NOMO-1 (cell line): Measurements from ENCODE around the gene CD27.

ENCODE experiments used
- DNase-seq, 2 experiments: peaks; one replicate each; lab custom pipeline; 2025; ENCODE audit not compliant: unreplicated experiment in 2 of 2; lab: John Stamatoyannopoulos, UW

CD27 gene

DNA sequence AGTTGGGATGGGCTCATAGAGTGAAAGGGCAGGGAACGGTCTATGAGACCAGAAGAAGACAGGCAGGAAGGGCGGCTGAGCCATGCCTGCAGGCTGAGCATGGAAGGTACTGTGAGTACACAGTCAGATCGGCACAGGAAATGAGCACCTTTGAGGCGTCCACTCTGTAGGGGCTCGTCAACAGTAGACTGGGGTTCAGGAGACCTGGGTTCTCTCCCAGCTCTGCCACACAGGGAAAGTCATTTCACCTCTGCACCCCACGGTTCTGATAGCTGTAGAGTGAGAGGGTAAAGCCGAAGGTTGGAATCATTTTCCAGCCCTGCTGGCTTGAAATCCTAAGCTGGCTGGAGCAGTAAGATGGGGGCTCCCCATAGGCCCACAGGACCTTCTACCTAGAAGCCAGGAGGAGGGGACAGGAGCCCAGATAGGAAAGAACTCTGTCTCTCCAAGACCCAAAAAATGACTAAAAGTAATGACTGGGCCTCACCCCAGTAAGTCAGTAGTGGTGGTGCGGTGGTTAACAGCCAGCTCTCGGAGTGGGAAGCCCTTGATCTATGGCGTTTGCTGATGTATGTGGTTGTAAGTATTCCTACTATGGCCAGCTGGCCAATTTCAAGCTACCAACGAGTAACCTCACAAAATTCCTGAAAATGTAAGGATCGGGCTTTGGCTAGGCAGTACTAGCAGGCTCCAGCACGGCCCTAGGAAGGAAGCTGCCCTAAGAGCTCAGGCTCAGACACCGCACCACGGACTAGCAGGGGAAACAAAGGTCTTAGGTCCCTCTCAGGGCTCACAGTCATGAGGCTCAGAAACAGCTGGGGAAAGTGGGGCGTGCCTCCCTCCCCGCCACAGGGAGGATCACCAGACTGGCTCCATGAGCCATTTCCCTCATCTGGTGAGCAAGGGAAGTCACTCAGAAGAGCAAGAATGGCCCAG lies 10.3 kb upstream of the CD27 start:
- DNase-seq = no peak

DNA sequence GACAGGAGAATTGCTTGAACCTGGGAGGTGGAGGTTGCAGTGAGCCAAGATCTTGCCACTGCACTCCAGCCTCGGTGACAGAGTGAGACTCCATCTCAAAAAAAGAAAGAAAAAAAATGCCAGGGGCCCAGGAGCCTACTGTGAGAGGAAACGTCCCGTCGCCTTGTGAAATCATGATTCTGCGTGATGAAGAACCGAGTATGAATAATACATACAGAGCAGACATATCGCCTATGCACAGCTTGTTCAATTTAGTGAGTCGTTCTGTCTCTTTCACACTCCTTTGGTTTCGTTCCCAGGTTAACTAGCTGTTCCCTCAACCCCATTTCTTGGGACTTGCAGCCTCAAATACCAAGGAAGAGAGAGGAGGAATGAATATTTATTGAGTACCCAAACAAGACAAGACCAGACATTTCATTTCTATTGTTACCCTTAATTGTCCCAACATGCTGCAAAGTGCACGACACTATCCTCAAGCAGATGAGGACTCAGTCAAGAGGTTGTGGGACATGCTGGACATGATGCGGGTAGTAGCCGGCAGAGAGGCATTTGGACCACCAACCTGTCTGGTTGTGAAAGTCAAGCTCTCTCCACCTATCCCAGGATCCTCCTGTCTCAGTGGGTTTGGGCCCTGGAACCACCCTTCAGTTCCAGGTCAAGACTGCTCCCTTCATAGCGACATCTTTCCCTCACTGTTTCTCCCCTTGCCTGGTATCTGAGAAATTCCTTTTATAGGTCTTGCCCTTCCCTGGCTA lies 8.6 kb upstream of the CD27 start:
- no peak for DNase-seq

DNA sequence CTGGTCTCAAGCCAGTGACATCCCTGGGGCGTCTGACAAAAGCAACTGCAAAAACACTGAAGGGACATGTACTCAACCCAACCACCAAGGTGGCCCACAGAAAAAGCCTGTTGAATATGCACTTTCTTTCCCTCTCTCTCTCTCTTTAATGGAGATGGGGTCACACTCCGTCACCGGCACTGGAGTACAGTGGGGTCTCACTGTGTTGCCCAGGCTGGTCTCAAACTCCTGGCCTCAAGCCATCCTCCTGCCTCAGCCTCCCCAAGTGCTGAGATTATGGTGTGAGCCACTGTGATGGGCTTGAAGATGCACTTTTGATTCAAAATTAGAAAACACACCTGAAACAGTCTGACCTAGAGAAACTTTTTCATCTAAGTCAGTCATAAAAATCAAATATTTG lies 7.2 kb upstream of the CD27 start:
- no peak for DNase-seq

DNA sequence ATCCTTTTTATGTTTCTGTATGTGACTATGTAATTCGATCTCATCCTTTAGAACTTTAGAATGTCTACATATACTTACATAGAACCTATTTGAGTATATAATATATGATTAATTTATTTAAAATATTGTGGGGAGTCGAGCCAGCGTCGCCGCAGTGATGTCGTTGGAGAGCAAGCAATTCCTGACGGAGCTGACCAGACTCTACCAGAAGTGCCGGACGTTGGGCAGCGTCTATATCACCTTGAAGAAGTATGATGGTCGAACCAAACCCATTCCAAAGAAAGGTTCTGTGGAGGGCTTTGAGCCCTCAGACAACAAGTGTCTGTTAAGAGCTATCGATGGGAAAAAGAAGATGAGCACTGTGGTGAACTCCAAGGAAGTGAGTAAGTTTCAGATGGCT lies 6.4 kb upstream of the CD27 start:
- DNase-seq = no peak

DNA sequence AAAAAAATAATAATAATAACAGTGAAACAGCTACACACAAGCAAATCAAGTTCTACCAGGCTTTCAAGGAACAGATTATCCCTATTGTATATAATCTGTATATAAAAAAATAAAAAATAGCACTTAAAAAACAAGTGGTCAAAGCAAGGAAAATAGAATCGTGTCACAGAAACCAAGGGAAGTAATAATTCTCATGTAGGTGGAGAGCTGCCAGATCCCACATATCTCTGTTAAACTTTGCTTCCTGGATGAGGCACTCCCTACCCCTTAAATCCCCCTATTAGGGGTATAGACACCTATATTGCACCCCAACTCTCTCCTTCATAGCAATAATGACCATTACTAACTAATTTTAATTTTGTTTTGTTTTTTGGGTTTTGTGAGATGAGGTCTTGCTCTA lies 4.4 kb upstream of the CD27 start:
- no peak for DNase-seq

DNA sequence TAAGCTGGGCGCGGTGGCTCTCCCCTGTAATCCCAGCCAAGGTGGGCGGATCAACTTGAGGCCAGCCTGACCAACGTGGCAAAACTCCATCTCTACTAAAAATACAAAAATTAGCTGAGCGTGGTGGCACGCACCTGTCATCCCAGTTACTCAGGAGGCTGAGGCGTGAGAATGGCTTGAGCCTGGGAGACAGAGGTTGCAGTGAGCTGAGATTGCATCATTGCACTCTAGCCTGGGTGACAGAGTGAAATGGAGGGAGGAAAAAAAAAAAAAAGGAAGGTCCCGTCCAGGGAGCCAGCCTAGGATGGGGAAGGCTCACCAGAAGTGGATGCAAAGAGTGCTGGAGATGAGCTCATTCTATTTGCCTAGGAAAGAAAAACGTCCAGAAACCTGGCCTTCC lies 1.9 kb upstream of the CD27 start:
- DNase-seq = no peak

DNA sequence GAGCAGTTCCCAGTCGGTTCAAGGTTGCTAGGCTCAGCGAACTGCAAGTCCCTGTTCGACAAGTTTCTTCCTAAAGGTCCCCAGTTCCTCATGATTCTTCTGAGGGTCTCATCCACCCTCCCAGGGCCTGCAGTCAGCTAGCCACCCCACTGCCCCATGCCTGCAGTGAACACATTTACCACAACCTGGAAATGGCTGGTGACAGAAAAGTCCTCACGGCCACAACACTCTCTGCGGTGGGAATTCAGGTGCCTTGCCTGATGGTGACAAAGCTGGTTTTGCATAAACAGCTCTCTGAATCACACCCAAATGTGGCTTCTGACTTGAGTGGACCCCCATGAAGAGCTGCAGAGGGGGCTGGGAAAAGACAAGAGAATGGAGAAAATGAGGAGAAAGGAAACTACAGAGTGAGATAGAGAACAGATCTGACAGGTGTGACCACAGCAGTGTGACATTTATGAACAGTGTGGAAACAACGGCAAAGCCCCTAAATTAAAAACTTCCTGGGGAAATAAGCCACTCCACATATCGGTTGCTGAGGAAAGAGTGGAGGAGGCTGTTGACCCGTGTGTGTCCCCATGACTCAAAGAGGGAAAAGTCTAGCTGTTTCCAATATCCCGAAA lies 1.3 kb upstream of the CD27 start:
- no peak for DNase-seq

DNA sequence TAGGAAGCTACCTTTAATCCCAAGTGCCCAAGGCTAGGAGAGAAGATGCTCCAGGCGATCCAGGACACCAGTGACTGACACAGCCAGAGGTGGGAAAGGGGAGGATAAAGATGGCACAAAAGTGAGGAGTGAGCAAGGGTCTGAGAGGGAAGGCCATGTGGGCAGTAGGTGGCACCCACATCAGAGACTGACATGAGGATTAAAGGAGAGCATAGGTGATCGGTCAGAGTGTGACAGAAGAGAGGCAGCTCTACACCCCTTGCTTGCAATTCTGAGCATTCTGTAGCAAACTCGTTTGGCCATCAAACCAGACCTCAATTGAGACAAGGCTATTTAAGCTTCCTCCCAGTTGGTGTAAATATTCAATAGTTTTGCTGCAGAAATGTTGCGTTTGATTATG lies 724 bp upstream of the CD27 start:
- DNase-seq = no peak

DNA sequence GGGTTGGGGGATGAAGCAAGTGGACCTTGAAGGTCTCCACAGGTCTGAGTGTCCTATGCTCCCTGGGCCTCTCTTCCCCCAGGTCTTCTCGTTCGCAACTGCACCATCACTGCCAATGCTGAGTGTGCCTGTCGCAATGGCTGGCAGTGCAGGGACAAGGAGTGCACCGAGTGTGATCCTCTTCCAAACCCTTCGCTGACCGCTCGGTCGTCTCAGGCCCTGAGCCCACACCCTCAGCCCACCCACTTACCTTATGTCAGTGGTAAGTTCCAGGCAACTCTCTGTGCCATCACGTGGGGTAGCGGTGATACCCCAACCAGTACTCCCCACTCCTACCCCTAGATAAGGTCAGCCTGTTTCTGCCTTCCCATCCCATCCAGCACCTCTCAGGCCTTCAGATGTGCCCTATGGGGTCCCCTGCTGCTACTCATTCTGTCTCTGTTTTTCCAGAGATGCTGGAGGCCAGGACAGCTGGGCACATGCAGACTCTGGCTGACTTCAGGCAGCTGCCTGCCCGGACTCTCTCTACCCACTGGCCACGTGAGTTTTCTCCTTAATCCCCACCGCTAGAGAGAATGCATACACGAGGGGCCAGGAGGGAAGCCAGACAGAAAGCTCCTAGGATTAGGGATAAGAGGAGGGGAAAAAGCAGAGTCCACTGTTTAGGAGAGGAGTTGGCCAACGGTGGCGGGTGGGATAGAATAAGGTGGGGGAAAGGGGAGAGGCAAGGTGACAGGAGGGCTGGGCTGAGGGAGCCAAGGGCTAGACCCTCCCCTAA lies 5.5 kb downstream of the CD27 start:
- no peak for DNase-seq

DNA sequence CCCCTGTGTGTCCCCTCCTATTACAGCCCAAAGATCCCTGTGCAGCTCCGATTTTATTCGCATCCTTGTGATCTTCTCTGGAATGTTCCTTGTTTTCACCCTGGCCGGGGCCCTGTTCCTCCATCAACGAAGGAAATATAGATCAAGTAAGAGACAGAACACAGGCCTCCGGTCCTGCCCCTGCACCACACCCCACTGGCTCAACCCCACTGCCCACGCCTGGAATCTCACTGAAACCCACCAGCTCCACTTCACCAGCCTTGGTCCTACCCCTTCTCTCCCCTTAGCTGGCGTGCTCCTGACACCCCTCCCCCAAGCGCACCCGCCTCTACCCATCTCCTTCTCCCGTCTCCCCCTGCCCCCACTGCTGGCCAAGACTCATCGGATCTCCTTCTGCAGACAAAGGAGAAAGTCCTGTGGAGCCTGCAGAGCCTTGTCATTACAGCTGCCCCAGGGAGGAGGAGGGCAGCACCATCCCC lies 6.2 kb downstream of the CD27 start:
- no peak for DNase-seq

DNA sequence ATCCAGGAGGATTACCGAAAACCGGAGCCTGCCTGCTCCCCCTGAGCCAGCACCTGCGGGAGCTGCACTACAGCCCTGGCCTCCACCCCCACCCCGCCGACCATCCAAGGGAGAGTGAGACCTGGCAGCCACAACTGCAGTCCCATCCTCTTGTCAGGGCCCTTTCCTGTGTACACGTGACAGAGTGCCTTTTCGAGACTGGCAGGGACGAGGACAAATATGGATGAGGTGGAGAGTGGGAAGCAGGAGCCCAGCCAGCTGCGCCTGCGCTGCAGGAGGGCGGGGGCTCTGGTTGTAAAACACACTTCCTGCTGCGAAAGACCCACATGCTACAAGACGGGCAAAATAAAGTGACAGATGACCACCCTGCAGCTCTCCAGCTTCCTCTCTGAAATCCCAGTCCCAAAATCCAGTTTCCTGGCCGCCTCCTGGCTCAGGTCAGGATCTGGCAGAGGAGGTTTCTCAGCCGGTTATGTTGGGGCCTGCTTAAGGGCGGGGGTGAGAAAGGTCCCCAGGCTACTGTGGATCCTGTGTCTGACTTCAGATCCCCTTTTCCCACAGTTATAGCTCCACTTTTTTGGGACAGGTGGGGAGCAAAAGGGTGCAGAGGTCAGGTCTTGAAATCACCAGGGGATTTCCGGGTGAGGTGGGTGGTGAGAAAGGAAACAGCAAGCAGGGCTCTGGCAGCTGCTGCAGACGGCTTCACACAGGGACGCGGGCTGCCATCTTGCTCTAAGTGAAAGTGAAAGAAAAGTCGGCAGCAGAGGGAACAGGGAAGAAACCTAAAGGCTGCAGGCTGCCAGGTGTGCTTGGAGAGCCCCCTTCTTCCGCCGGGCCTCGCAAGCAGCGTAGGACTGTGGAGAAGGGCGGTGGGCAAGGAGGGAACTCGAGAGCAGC lies 6.8 kb downstream of the CD27 start, which contains the start of gene TAPBPL:
Gene TAPBPL, plus strand, starts transcription at position 695 of the 897 bp plus-strand sequence. CDS start 207 bp downstream, outside the sequence.
- peak; percentile 53 to 72 for DNase-seq

DNA sequence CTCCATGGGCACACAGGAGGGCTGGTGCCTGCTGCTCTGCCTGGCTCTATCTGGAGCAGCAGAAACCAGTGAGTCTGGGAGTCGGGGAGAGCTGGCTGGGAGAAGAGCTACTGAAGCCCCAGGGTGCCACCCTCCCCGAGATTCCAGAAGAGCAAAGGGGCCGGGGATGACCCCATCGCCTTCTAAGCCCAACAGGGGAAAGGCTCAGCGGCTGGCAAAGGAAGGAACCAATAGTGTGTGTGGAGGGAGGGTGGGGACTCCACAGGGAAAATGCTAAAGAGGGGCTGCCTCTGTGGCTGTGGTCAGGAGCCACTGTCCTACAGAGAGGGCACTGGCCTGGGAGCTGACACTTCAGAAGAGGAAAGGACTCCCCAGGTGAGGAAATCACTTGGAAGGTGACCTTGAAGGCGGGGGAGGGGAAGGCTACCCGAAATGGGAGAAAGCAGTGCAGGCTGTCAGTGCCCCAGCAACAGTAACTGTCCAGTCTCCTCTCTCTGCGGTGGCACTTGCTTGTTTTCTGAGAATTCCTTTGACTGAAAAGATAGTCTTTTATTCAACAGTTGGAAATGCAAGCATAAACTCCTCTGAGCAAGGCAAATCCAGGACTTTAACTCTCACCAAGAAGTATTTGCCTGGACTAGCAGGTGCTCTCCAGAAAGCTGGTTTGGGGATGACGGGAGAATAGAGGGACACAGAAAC lies 7.6 kb downstream of the CD27 start:
- no peak for DNase-seq

DNA sequence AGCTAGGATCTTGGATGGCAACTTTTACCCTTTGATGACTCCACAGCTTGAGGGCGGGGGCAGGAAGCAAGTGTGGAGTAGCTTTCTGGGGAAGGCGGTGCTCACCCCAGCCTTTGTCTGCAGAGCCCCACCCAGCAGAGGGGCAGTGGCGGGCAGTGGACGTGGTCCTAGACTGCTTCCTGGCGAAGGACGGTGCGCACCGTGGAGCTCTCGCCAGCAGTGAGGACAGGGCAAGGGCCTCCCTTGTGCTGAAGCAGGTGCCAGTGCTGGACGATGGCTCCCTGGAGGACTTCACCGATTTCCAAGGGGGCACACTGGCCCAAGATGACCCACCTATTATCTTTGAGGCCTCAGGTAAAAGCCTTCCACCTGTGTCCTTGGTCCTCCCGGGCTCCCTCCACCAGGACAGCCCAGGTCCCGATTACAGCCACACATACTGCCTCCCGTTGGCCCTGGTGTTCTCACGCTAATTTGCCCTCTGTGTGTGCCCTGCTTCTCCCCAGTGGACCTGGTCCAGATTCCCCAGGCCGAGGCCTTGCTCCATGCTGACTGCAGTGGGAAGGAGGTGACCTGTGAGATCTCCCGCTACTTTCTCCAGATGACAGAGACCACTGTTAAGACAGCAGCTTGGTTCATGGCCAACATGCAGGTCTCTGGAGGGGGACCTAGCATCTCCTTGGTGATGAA lies 8.3 kb downstream of the CD27 start:
- DNase-seq = no peak

DNA sequence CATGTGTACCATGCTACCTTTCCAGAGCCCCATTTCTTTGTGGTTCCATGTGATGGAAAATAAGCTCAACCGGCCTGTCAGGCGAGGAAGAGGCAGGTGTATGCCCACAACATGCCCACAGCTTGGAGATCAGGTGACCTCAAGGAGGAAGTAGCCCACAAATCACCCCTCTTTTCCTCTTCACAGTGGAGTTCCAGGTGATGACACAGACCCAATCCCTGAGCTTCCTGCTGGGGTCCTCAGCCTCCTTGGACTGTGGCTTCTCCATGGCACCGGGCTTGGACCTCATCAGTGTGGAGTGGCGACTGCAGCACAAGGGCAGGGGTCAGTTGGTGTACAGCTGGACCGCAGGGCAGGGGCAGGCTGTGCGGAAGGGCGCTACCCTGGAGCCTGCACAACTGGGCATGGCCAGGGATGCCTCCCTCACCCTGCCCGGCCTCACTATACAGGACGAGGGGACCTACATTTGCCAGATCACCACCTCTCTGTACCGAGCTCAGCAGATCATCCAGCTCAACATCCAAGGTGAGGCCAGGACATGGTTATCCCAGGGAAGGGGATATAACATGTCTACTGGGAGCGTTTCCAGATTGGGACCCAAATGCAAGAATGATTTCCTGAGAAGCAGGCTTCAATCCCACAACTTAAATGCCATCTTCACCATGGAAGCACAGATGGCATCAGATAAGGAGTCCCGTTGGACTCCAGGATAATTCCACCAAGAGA lies 12.6 kb downstream of the CD27 start:
- DNase-seq = no peak

DNA sequence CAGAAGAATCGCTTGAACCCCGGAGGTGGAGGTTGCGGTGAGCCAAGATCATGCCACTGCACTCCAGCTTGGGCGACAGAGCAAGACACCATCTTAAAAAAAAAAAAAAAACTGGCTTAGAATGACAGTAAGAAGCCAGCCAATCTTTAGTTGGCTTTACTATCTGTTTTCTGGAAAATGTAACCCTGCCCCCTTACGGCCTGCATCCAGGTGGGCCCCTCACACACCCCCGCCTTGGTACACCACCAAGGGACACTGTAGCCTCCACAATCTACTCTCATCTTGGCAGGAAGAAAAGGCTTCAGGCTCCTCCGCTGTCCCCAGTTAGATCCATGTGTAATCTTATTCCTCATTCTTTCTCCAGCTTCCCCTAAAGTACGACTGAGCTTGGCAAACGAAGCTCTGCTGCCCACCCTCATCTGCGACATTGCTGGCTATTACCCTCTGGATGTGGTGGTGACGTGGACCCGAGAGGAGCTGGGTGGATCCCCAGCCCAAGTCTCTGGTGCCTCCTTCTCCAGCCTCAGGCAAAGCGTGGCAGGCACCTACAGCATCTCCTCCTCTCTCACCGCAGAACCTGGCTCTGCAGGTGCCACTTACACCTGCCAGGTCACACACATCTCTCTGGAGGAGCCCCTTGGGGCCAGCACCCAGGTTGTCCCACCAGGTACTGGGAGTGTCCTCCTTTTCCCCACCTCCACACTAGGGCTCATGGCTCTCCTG lies 13.7 kb downstream of the CD27 start:
- no peak for DNase-seq

DNA sequence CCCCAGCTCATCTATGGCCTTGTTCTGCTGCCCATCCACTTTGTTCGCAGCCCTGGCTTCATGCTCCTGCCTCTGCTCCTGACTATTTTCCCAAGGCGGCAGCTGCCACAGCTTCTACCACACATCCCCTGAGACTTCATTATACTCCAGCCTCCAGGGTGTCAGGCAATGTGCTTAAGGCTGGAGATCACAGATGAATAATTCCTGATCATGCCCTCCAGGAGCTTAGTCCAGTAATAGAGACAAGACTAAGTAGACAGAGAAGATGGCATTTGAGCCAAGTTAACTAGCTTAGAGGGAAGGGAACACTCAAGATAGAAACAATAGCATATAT lies 14.2 kb downstream of the CD27 start:
- no peak for DNase-seq

DNA sequence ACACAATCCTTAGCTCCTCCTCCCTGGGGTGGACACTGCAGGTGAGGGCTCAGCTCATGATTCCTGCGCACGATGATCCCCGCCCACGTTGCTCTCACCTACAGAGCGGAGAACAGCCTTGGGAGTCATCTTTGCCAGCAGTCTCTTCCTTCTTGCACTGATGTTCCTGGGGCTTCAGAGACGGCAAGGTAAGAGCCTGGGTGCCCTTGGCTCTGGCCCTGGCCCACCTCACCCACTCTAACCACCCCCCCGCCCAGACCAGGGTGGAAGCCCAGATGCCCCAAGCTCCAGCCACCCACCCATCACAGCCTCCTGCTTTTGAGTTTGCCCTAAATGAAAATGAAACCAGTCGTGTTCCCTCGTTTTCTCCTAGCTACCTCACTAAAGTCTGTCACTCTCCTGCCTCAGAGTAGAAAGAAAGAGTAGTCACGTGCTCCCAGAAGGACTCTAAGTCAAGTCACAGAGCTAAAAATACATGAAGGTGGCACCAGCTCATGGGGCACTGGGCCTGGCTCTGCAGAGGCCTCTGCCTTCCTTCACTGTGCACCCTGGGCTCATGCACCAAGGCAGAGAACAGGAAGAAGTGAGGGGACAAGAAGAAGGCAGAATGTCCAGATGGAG lies 16.1 kb downstream of the CD27 start:
- no peak for DNase-seq
